D341Med (cell line): ENCODE measurements around the gene SH3RF3.

Experiments
- DNase-seq: peaks from one replicate; pipeline ENCODE4 v3.0.0; 2012; ENCODE audit warnings: low spot score

Gene SH3RF3

GRCh38 chr2:109243526-109244303 is 114.7 kb downstream of the SH3RF3 start:
- no peak for DNase-seq

GRCh38 chr2:109244304-109244582 is 115.2 kb downstream of the SH3RF3 start:
- no peak for DNase-seq

- no peak for DNase-seq
These were observed 115.9 kb downstream of the SH3RF3 start for GRCh38 chr2:109244750-109245382.

- DNase-seq: no peak
These were observed 117.2 kb downstream of the SH3RF3 start for GRCh38 chr2:109246176-109246575.

GRCh38 chr2:109246616-109247015 is 117.6 kb downstream of the SH3RF3 start:
- DNase-seq: no peak

- DNase-seq: no peak
These were observed 118.3 kb downstream of the SH3RF3 start for GRCh38 chr2:109247340-109247739.

- no peak for DNase-seq
These were observed 118.8 kb downstream of the SH3RF3 start for GRCh38 chr2:109247812-109248211.

- no peak for DNase-seq
These were observed 119.6 kb downstream of the SH3RF3 start for GRCh38 chr2:109248590-109248989.

GRCh38 chr2:109253217-109253616 is 124.2 kb downstream of the SH3RF3 start:
- DNase-seq: no peak

GRCh38 chr2:109254174-109254904 is 125.3 kb downstream of the SH3RF3 start:
- no peak for DNase-seq

- DNase-seq: no peak
These were observed 126.6 kb downstream of the SH3RF3 start for GRCh38 chr2:109255654-109256053.

GRCh38 chr2:109256111-109256510 is 127.1 kb downstream of the SH3RF3 start:
- no peak for DNase-seq

GRCh38 chr2:109256921-109257320 is 127.9 kb downstream of the SH3RF3 start:
- DNase-seq: no peak

GRCh38 chr2:109257653-109258052 is 128.6 kb downstream of the SH3RF3 start:
- no peak for DNase-seq

GRCh38 chr2:109258376-109258775 is 129.4 kb downstream of the SH3RF3 start:
- no peak for DNase-seq

- DNase-seq: no peak
These were observed 130.0 kb downstream of the SH3RF3 start for GRCh38 chr2:109258905-109259540.

- no peak for DNase-seq
These were observed 130.7 kb downstream of the SH3RF3 start for GRCh38 chr2:109259671-109260070.

- DNase-seq: no peak
These were observed 131.3 kb downstream of the SH3RF3 start for GRCh38 chr2:109260116-109260855.

GRCh38 chr2:109260886-109261700 is 132.1 kb downstream of the SH3RF3 start:
- no peak for DNase-seq

GRCh38 chr2:109261906-109262631 is 133.1 kb downstream of the SH3RF3 start:
- DNase-seq: no peak
